HG02798 (cell line): Measurements from ENCODE around the gene C1D.

Experiments
- ATAC-seq: cut with Tn5 transposase; IDR thresholded peaks from one replicate; pipeline ENCODE4 v1.9.1; 2021; ENCODE audit warnings: mild to moderate bottlenecking; ENCODE audit not compliant: unreplicated experiment, poor library complexity

The C1D gene

GRCh38 chr2:68059784-68060525 lies 2.8 kb downstream of the C1D start:
- no peak for ATAC-seq

GRCh38 chr2:68057658-68058396 lies 5.0 kb downstream of the C1D start:
- no peak for ATAC-seq

- no peak for ATAC-seq
Observed at GRCh38 chr2:68052717-68053422, 9.9 kb downstream of the C1D start.

DNA sequence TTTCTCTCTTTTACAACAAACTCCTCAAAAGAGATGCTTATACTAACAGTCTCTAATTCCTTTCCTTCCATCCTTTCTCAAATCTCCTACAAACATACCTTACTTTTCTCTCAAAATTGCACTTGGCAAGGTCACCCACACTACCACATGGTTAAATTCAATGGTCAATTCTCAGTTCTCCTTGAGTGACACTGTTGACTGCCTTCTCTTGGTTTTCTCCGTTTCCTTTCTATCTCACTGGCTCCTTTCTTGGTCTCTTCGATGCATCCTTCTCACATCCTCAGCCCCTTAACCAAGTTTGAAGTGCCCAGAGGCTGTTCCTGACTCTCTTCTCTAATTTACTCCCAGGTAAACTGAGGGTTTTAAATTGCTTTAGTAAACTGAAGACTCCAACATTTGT lies 12.5 kb downstream of the C1D start:
- no peak for ATAC-seq

DNA sequence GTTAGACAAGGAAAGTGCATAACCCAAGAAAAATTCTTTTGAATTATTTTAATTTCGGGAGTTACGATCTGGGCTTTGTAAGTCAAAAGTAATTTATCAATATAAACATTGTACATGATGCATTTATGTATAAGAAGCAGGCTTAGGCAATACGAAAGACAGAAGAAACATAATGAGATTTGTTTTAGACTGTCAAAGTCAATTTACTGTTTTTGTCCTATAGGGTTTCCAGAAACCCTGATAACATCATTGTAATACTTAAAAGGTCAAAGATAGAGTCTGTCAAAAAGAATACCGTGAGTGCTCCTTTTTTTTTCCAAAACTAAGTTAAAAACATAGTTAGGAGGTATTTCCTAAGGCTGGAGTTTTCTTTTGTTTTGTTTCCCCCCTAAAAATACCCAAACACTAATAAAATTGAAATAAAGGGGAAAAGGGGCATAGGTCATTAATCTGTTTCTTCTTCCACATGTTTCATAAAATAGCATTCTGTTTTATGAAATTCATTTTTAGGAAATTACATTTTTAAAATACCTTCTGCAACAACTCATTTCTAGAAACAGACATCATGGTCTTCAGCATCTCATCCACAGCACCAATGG lies 16.1 kb downstream of the C1D start:
- no peak for ATAC-seq

DNA sequence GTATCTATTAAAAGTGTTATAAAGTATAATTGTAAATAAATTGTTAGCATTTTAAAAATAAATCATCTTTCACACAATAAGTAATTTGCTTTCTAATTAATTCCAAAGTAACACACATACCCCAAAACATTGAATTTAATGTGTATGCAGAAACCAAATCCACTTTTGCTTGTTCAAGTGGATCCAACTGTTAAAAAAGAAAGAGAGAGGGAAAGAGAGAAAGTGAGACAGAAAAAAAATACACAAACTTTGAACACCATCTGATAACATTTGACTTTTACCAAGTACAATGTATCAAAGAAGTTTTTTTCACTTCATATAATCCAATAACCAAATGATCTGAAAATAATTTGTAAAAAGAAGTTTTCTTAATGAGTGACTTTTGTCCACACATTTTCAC lies 16.6 kb downstream of the C1D start:
- no peak for ATAC-seq

DNA sequence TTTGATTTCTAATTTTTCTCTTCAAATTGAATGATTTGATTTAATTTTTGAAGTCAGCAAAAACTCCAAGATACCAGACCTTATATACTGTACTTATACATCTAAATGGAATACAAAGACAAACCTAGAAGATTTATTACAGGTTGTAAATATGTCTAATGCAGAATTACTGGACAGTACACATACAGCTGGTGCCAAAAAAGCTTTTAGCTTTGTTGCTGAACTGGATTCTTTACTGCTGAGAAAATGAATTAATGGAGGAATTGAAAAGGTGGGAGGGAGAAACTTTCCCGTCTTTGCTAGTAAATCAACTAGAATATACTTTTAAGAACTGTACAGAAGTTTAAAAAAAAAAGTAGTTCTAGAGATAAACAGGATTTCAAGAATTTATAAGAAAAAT lies 17.5 kb downstream of the C1D start:
- ATAC-seq = no peak

DNA sequence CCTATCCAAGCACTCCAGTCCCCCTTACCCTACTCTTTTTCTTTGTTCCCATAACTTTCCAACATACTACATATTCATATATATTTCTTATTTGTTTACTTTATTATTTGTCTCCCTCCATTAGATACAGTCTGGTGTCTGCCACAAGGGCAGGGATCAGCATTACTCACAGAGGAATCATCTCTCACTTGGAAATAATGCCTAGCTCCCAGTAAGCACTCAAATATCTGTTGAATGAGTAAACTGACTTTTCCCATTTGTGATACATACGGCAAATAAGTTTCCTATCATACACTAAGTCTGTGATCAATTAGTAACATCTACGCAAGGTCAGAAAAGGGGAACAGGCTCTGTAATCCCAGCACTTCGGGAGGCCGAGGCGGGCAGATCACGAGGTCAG lies 18.7 kb downstream of the C1D start:
- no peak for ATAC-seq

GRCh38 chr2:68043695-68044094 lies 19.1 kb downstream of the C1D start:
- ATAC-seq = no peak

GRCh38 chr2:68043032-68043431 lies 19.8 kb downstream of the C1D start:
- no peak for ATAC-seq

GRCh38 chr2:68041704-68042245 lies 21.0 kb downstream of the C1D start:
- no peak for ATAC-seq

- no peak for ATAC-seq
Observed at GRCh38 chr2:68040078-68040477, 22.7 kb downstream of the C1D start.

DNA sequence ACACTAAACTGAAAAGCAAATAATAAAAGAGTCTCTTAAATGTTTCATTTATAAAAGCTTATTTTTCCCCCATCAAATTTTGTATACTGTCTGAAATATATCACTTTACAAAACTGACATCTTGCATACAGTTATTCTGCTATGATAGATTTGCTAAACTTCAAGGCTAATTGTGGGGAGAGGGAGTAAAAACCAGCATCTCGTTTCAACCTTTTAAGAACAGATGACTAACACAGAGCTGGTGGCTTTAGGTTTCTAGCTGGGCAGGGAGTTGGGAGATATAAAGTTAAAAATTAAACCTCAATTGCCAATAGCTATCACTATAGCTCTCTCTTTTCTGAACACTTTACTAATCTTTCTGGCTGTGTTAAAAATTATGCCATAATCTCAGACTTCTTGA lies 23.5 kb downstream of the C1D start:
- ATAC-seq = no peak

- no peak for ATAC-seq
Observed at GRCh38 chr2:68032702-68033101, 30.1 kb downstream of the C1D start.

GRCh38 chr2:68031542-68032160 lies 31.2 kb downstream of the C1D start:
- peak; percentile 74 for ATAC-seq

DNA sequence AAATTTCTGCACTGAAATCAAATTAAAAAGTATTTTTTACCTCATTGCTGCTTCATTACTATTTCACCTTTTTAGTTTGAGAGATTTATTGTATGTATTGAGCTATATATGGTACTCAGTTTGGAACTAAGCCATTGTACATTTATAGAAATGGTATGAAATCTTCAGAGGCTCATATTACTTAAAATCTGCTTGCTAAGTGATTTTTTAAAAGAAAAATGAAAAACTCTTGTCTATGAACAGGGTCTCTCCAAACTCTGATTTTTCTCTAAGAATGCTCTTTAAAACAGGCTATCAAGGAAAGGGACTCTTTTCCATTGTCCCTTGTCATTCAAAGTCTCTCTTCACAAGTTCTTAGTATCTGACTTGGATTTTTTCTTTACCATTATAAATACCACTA lies 31.8 kb downstream of the C1D start:
- ATAC-seq = no peak

GRCh38 chr2:68030529-68030928 lies 32.3 kb downstream of the C1D start:
- no peak for ATAC-seq

GRCh38 chr2:68027959-68028358 lies 34.8 kb downstream of the C1D start:
- ATAC-seq = no peak

GRCh38 chr2:68024450-68024849 lies 38.4 kb downstream of the C1D start:
- ATAC-seq = no peak

- ATAC-seq = no peak
Observed at GRCh38 chr2:68023904-68024303, 38.9 kb downstream of the C1D start.
